ENCODE results near the gene LAMB4. TPM values are rescaled to one million over a fixed set of nuclear protein-coding genes. Genes with fewer than 3 reads are reported as not detected.

LAMB4 gene
- total and polyA plus RNA-seq, 2 experiments from 2014 or later, result not detected

GRCh38 chr7:107998150-107998549, 132.0 kb downstream of the LAMB4 start:
- Mint-ChIP-seq H3K36me3 (ENCODE audit: low read depth) (peaks cover 9% of the 10 kb centered on the region; the same call in 2 of the 3 replicates), H3K9me3 (peaks cover 4% of the 10 kb centered on the region; the same call in 2 of the 3 replicates), H3K27ac (no peak overlapping the region), H3K4me1 (peaks cover 31% of the 10 kb centered on the region), H3K4me3 (no peak overlapping the region), H3K27me3 (ENCODE audit: insufficient read depth, low read depth, poor library complexity) (peaks cover 26% of the 10 kb centered on the region)
- peaks cover 4% of the 10 kb centered on the region; the same call in 1 of the 2 replicates for H3K36me3 ChIP-seq (ENCODE audit: insufficient read depth)
- no peak overlapping the region for H3K4me3 ChIP-seq
- no peak overlapping the region for H3K4me2 ChIP-seq
- H2AFZ ChIP-seq, result no peak overlapping the region
- no peaks in the 10 kb centered on the region for H3K9me2 ChIP-seq (ENCODE audit: insufficient read depth)
- H3K27ac ChIP-seq (ENCODE audit: low read depth), result no peak overlapping the region
- peaks cover 4% of the 10 kb centered on the region; the same call in 1 of the 2 replicates for H3F3A ChIP-seq (replicated peaks; ENCODE audit: low read depth)
- DNase-seq (ENCODE audit: low spot score) (no peak), ATAC-seq (no peak)
- H3K4me1 ChIP-seq (ENCODE audit: insufficient read depth), result peaks cover 30% of the 10 kb centered on the region
- no peak for TF ChIP-seq ZNF331 (CRISPR knock-in tag; IDR thresholded peaks at IDR 0.05; ENCODE audit: low read depth)
- no peak for TF ChIP-seq JUNB (IDR thresholded peaks at IDR 0.05; ENCODE audit: unreplicated experiment)
- no peak for TF ChIP-seq EZH2 (IDR thresholded peaks at IDR 0.05; ENCODE audit: low read depth, unreplicated experiment)
- TF ChIP-seq EZH2phosphoT487 (IDR thresholded peaks at IDR 0.05; ENCODE audit: unreplicated experiment), result no peak
- TF ChIP-seq CREB1 (CRISPR knock-in tag; IDR thresholded peaks at IDR 0.05; ENCODE audit: low read depth), result no peak
- peaks cover 28% of the 10 kb centered on the region for H3K27me3 ChIP-seq (ENCODE audit: insufficient read depth)
- no peaks in the 10 kb centered on the region for H3K79me2 ChIP-seq (replicated peaks; ENCODE audit: insufficient read depth)
- H4K20me1 ChIP-seq (replicated peaks; ENCODE audit: insufficient read depth), result no peaks in the 10 kb centered on the region

- H3K27me3 Mint-ChIP-seq (ENCODE audit: insufficient read depth, low read depth, poor library complexity), result peaks cover 9% of the 10 kb centered on the region
- Histone ChIP-seq H3K79me2 (replicated peaks; ENCODE audit: insufficient read depth) (no peaks in the 10 kb centered on the region), H3K27me3 (ENCODE audit: insufficient read depth) (peaks cover 9% of the 10 kb centered on the region), H3K4me3 (no peak overlapping the region), H3K4me2 (peak overlapping the region; percentile 28), H3K4me1 (ENCODE audit: insufficient read depth) (peaks cover 30% of the 10 kb centered on the region), H3F3A (replicated peaks; ENCODE audit: low read depth) (peaks cover 4% of the 10 kb centered on the region; the same call in 1 of the 2 replicates), H3K9me2 (ENCODE audit: insufficient read depth) (no peaks in the 10 kb centered on the region), H3K27ac (ENCODE audit: low read depth) (peak overlapping the region; percentile 65), H3K36me3 (ENCODE audit: insufficient read depth) (peaks cover 4% of the 10 kb centered on the region), H4K20me1 (replicated peaks; ENCODE audit: insufficient read depth) (no peaks in the 10 kb centered on the region), H2AFZ (no peak overlapping the region)
- H3K9me3 Mint-ChIP-seq, result no peaks in the 10 kb centered on the region
- no peak overlapping the region for H3K4me3 Mint-ChIP-seq
- H3K4me1 Mint-ChIP-seq, result peaks cover 29% of the 10 kb centered on the region
- H3K36me3 Mint-ChIP-seq (ENCODE audit: low read depth), result peaks cover 9% of the 10 kb centered on the region; the same call in 2 of the 3 replicates
- H3K27ac Mint-ChIP-seq, result no peak overlapping the region
- ATAC-seq (no peak), DNase-seq (ENCODE audit: low spot score) (no peak)
- no peak for TF ChIP-seq ETS1 (IDR thresholded peaks at IDR 0.05)
- TF ChIP-seq EZH2 (IDR thresholded peaks at IDR 0.05; ENCODE audit: low read depth, unreplicated experiment), result no peak
- no peak for TF ChIP-seq STAT1 (IDR thresholded peaks at IDR 0.05; ENCODE audit: unreplicated experiment)
- no peak for TF ChIP-seq POLR2AphosphoS5 (IDR thresholded peaks at IDR 0.05; ENCODE audit: low read depth)
- no peak for TF ChIP-seq REST (IDR thresholded peaks at IDR 0.05; ENCODE audit: unreplicated experiment)
- TF ChIP-seq CTCF (conservative IDR thresholded peaks at IDR 0.05; ENCODE audit: low read depth in 2 of 2), result no peak
- TF ChIP-seq NANOG (IDR thresholded peaks at IDR 0.05; ENCODE audit: borderline replicate concordance), result no peak
- TF ChIP-seq JUNB (IDR thresholded peaks at IDR 0.05; ENCODE audit: unreplicated experiment), result no peak
- no peak for TF ChIP-seq ZNF114 (CRISPR knock-in tag; IDR thresholded peaks at IDR 0.05)
Observed at GRCh38 chr7:107996072-107996882, 133.9 kb downstream of the LAMB4 start.

All from GM23338 (cell line).